Stimulated activated CD8-positive, alpha-beta memory T cell treated with anti-CD3 and anti-CD28 coated beads, Interleukin-7, amount 100 ng/mL, for 48 hours (primary cell): Measurements from ENCODE around the gene NADSYN1.

Experiments
- DNase-seq, 2 donors: peaks; one replicate each; pipeline ENCODE4 v3.0.0-alpha.2; 2020; ENCODE audit warnings: low read depth in 1 of 2; ENCODE audit errors: extremely low read depth in 1 of 2

Gene NADSYN1

DNA sequence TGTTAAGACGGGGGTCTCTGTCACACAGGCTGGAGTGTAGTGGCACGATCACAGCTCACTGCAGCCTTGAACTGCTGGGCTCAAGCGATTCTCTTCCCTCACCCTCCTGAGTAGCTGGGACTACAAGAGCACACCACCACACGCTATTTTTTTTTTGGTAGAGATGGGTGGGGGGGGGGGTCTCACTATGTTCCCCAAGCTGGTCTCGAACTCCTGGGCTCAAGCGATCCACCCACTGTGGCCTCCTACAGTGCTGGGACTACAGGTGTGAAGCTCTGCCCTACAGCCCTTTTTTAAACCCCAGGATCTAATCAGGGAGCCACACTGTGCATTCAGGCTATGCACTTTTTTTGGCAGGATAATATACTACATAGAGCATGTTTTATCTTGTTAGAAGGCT lies 3.4 kb upstream of the NADSYN1 start:
- DNase-seq = no peak

- DNase-seq = no peak
Measured at GRCh38 chr11:71450507-71450906, 2.5 kb upstream of the NADSYN1 start.

DNA sequence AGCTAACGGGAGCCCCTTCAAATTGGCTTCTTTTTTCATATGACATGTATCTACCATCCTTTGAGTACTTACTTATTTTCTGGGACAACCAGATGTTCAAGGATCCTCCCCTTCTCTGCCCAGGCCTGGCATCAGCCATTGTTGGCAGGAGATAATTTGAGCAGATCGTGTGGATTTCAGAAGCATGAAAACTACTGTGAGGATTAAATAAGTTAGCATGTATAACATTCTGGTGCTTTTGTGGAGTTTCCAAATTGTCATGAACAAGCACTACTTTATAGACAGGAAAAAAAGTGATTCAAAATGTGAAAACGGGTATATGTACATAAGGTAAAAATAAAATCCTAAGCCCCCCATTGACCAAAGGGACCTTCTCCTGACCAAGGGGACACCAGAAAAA lies 2.1 kb upstream of the NADSYN1 start:
- no peak for DNase-seq

- DNase-seq = no peak
Measured at GRCh38 chr11:71451596-71452198, 1.3 kb upstream of the NADSYN1 start.

DNA sequence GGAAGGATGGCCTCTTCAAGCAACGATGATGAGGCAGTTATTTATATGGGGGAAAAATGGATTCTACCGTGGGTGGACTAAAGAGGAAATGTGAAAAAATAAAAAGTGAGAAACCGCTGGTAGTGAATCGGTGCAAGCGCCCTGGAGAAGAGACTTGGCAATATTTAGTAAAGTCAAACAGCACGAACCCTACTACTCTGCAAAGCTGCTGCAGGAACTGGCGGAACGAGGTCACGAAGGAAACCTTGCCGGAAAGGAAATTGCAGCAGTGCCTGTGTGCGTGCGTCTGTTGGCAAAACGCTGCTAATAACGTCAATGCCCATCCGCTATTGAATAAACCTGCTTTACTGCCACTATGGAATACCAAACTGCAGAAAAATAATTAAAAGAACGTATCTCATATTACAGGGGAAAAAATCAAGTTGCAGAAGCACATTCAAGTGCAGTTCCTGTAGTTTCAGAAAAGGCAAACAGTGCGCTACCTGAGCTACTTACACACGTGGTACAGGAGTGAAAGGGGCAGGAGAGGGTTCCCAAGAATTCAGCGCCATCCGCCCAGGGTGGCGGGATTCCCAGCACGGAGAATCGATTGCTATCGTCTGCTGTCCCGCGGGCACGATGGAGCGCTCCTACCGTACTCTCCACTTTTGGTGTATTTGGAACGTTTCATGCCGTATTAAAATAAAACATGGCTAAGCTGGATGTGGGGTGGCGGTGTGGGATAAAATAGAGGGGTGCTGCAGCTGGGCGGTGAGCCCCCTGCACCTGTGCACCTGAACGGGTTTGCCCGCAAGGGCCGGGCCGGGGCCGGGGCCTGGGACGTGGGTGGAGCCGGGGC lies 585 bp upstream of the NADSYN1 start:
- no peak for DNase-seq

DNA sequence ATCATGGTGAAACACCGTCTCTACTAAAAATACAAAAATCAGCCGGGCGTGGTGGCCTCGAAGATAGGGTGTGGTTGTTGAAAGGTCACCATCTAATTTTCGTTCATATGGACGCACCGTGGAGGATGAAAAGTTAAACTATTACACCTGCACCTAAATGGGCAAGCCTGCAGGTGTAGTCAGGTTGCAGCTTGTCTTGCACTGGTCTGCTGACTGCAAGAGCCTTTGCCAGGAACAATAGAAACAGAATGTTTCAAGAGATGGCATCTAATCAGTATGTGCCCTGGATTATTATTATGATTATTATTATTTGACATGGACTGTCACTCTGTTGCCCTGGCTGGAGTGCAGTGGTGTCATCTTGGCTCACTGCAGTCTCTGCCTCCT lies 908 bp downstream of the NADSYN1 start:
- no peak for DNase-seq

DNA sequence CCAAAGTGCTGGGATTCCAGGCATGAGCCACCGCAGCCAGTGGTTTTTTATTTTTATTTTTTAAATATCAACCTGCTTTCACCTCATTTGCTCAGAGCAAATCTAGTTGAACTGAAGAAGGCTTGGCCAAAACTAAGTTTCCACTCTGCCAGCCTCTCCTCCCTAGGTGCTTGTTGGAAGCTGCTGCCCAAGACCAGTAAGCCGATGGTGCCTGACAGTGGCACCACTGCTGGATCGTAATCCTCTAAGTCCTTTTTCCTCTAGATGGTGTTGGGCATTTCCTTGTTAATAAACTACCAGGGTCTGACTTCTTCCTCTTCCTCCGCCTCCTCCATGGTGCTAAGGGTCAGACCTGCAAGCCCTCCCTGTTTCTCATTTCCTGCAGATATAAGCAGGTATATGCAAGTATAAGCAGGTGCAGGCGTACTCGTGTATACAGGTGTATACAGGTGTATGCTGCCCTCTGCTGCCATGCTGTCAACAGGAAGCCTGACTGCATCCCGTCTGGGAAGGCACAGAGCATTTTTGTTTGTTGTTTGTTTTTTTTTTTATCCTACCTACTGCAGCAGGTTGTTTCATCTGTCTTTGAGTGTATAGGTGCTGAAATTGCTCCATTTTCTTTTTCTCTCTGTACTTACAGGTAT lies 1.6 kb downstream of the NADSYN1 start:
- DNase-seq = no peak

- no peak for DNase-seq
Measured at GRCh38 chr11:71456294-71456693, 3.3 kb downstream of the NADSYN1 start.

- DNase-seq = no peak
Measured at GRCh38 chr11:71456831-71457230, 3.8 kb downstream of the NADSYN1 start.

DNA sequence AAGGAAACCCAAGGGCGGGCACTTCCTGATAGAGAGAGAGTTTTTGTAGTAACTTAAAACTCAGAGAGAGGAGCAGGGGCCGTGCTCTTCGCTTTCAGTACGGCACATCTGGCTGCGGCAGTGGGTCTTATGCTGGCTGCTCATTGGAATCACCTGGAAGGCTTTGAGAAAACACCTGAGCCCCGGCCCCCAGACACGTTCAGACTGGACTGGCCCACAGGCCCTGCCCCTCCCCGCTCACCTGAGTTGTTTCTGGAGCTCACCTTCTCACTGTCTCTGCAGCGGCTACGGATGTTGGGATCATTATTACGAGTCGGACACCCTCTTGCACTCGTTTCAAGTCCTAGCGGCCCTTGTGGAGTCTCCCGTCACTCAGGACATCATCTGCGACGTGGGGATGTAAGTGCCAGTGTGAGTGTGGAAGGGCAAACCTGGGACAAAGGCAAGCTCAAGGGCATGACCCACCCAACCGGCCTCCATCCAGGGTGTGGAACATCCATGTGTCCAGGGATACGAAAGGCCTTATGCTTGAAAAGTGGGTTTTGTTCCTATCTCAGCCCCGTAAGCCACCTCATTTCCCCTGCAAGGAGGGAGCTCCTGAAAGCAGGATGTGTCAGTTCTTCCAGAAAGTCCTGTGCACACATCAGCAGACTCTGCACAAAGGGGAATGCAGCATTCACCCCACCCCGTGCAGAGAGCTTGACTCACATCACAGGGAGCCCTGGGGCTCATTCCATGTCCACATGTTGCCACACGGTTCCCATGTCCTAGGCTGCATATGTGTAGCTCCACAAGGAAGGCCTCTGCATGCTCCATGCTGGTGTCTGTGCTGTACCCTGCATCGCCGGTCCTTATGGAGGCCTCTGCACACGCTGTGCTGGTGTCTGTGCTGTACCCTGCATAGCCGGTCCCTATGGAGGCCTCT lies 5.4 kb downstream of the NADSYN1 start:
- DNase-seq = no peak

DNA sequence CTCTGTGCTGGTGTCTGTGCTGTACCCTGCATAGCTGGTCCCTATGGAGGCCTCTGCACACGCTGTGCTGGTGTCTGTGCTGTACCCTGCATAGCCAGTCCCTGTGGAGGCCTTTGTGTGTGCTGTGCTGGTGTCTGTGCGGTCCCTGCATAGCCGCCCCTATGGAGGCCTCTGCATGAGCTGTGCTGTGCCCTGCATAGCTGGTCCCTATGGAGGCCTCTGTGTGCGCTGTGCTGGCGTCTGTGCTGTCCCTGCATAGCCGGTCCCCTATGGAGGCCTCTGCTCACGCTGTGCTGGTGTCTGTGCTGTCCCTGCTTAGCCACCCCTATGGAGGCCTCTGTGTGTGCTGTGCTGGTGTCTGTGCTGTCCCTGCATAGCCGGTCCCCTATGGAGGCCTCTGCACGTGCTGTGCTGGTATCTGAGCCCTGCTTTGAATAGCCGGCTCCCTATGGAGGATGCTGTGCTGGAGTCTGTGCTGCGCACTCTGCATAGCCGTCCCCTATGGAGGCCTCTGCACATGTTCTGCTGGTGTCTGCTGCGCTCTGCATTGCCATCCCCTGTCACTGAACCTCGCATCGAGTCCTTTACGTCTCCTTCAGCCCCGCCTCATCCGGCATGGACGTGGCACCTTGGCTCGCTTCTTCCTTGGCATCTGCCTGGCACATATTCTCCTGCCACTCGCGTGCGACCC lies 6.2 kb downstream of the NADSYN1 start:
- no peak for DNase-seq

DNA sequence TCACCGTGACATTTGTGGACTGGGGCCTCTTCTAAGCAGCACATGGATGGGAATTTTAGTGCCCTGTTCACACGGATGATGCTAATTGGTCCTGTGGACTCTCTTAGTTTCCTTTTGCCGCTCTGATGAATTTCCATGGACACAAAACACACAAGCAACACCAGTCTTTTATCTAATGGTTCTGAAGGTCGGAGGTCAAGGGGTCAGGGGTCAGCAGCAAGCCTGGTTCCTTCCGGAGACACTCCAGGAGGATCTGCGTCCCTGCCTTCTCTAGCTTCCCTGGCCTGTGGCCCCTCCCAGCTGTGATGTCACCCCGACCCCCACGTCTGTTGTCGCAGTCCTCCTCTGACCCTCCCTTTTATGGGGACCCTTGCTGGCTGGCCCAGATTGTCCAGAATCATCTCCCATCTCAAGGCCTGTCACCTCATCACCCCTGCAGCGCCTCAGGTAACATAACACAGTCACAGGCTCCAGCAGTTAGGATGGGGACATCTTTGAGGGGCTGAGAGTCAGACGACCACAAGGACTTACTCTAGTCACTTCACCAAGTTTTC lies 6.8 kb downstream of the NADSYN1 start:
- DNase-seq = no peak

DNA sequence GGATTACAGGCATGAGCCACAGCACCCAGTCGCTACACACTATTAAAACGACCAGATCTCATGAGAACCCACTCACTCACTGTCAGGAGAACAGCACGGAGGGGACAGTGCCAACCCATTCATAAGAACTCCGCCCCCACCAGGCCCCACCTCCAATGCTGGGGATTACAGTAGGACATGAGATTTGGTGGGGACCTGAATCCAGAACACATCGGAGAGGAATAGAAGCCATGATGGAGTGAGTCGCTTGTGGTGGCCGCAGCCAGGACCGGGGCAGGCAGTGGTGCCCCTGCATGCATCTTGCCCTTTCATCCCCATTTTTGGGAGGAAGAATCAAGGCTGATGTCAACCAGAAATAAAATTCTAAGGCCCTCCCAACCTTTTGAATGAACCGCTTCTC lies 8.7 kb downstream of the NADSYN1 start:
- DNase-seq = no peak

DNA sequence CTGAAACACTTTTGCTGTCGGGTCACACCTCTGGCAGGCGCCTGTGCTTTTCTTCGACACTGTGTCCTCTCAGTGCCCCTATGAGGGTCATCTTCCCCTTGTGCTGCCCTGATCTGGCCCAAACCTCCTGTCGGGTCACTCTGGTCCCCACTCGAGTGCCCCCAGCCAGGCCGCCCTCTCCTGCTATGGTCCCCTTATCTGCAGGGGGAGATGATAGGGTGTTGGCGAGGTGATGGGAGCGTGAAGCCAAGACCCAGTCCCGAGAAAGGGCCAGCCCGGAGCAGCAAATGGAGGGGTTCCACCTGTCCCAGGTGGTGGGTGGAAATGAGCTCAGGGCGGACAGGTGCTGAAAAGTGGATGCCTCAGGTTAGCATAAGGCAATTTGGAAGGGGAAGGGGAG lies 9.7 kb downstream of the NADSYN1 start:
- DNase-seq = no peak

DNA sequence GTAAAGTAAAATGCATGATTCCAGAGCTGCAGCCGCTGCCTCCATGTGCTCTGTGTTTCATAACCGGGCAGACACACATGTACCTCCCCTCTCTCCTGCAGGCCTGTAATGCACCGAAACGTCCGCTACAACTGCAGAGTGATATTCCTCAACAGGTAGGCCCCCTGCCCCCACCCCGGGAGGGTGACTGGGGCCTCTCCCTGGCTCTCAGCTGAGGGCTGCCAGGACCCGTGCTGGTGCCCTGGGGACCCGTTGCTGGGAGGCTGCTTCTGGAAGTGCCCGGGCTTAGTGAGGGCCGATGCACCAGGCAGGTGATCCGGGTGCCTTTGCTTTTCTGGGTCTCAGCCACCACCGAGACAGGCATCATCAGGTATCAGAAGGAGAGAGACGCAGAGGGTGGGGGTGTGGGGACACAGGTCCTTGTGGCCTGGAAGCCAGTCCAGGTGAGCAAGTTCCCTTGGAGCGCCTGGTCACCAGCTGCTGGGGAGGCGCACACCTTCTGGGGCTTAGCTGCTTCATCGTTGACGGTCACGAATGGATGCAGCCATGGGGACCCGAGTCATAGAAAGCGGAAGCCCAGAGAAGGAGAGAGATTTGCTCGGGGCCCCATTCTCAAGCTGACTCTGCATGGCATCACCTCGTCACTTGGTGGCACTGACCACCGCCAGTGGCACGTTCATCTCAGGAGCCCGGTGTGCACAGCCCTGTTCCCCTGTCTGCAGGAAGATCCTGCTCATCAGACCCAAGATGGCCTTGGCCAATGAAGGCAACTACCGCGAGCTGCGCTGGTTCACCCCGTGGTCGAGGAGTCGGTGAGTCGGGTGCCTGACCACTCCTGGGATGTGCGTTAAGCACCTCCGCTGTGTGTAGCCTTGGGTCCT lies 10.6 kb downstream of the NADSYN1 start:
- no peak for DNase-seq

GRCh38 chr11:71465054-71465453 lies 12.1 kb downstream of the NADSYN1 start:
- DNase-seq = no peak

- DNase-seq = no peak
Measured at GRCh38 chr11:71466358-71466757, 13.4 kb downstream of the NADSYN1 start.

GRCh38 chr11:71467164-71467563 lies 14.2 kb downstream of the NADSYN1 start:
- no peak for DNase-seq

- DNase-seq = no peak
Measured at GRCh38 chr11:71470946-71471345, 17.9 kb downstream of the NADSYN1 start.
